ENCODE measurements around the gene PNKP. TPM values are rescaled to one million over a fixed set of nuclear protein-coding genes. Genes with fewer than 3 reads are reported as not detected.

PNKP gene
- total and polyA plus RNA-seq, 9 of the 15 experiments (the other 6 are each of a cell fraction or from before 2014, with no cell fraction given) = 2.8 to 85.4 (median 25.3) TPM

DNA sequence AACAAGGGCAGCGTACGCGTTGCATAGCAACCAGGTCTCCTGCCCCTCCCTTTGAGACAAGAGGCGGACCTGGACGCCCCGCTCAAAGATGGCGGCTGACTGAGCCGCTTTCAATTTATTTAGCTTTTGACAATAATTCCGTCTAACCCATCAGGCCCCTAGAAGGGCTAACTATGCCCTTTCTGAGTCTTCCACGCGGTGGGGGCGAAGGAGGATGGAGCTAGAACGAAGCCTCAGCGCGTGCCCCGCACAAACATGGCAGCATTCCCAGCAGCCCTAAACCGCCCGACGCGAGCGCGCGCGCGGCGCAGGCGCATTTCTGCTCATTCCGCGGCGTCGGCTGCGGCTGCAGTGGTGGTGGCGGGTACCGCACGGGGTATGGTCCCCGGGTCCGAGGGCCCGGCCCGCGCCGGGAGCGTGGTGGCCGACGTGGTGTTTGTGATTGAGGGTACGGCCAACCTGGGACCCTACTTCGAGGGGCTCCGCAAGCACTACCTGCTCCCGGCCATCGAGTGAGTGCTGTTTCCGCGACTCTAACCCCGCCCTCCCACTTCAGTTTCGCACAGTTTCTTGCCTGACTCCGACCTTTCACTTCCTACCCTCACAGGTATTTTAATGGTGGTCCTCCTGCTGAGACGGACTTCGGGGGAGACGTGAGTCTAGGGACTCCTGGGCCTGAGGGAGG lies 49.3 kb downstream of the PNKP start, which contains the start of gene MED25 (continued):
- TF ChIP-seq BRF2 (IDR thresholded peaks at IDR 0.05; ENCODE audit: borderline replicate concordance, insufficient read depth, insufficient read length) (no peak), HNRNPLL (IDR thresholded peaks at IDR 0.05; ENCODE audit: low read depth, low read length, poor library complexity, severe bottlenecking) (peak; percentile 34), HNRNPH1 (optimal IDR thresholded peaks at IDR 0.05; ENCODE audit: low read depth, low read length) (no peak), ZNF717 (CRISPR knock-in tag; IDR thresholded peaks at IDR 0.05) (no peak), CXXC5 (CRISPR knock-in tag; IDR thresholded peaks at IDR 0.05) (peak; percentile 96), ZNF175 (CRISPR knock-in tag; IDR thresholded peaks at IDR 0.05; ENCODE audit: low read depth) (no peak), ZEB2 (IDR thresholded peaks at IDR 0.05) (no peak), ZBTB1 (CRISPR knock-in tag; IDR thresholded peaks at IDR 0.05; ENCODE audit: borderline replicate concordance, low read depth) (peak; percentile 97), ARID2 (IDR thresholded peaks at IDR 0.05) (no peak), E2F3 (CRISPR knock-in tag; IDR thresholded peaks at IDR 0.05) (no peak), CBFB (CRISPR knock-in tag; IDR thresholded peaks at IDR 0.05) (no peak), ETS2 (tag; IDR thresholded peaks at IDR 0.05; ENCODE audit: borderline replicate concordance, poor library complexity, severe bottlenecking) (no peak), ZNF445 (CRISPR knock-in tag; IDR thresholded peaks at IDR 0.05; ENCODE audit: low read depth) (no peak), HIVEP1 (CRISPR knock-in tag; IDR thresholded peaks at IDR 0.05) (0 out of 2 replicates have a peak, but pooled peaks have one; percentile 12), NCOA4 (IDR thresholded peaks at IDR 0.05; ENCODE audit: partially characterized antibody) (no peak), DLX4 (CRISPR knock-in tag; IDR thresholded peaks at IDR 0.05) (no peak), ZNF239 (CRISPR knock-in tag; IDR thresholded peaks at IDR 0.05) (0 out of 2 replicates have a peak, but pooled peaks have one; percentile 24), POLR2B (IDR thresholded peaks at IDR 0.05; ENCODE audit: low read depth, partially characterized antibody) (peak; percentile 75), ZBTB26 (CRISPR knock-in tag; IDR thresholded peaks at IDR 0.05) (0 out of 2 replicates have a peak, but pooled peaks have one; percentile 42), DMBX1 (CRISPR knock-in tag; IDR thresholded peaks at IDR 0.05; ENCODE audit: borderline replicate concordance) (peak; percentile 56; the same call in 1 of the 2 replicates), ATF2 (CRISPR knock-in tag; IDR thresholded peaks at IDR 0.05) (no peak), RNF2 (IDR thresholded peaks at IDR 0.05) (no peak), FOXA1 (IDR thresholded peaks at IDR 0.05; ENCODE audit: borderline replicate concordance) (no peak)
